ENCODE data around the gene GOLGA5.

The GOLGA5 gene

GRCh38 chr14:92865674-92866073, 71.6 kb downstream of the GOLGA5 start:
- H2AFZ ChIP-seq (ENCODE audit: low read length): no peak overlapping the region
- no peaks in the 10 kb centered on the region for H3K4me1 ChIP-seq (ENCODE audit: insufficient read depth, low read length, severe bottlenecking)
- no peak overlapping the region for H3K4me3 ChIP-seq (ENCODE audit: low read depth, low read length, poor library complexity, severe bottlenecking)
- H3K4me2 ChIP-seq (ENCODE audit: low read length): no peak overlapping the region
- H3K36me3 ChIP-seq (ENCODE audit: insufficient read depth, low read length): no peaks in the 10 kb centered on the region
- H3K27ac ChIP-seq (ENCODE audit: low read depth, low read length, poor library complexity, severe bottlenecking): no peak overlapping the region
- H3F3A ChIP-seq (ENCODE audit: insufficient read depth, low read length): no peaks in the 10 kb centered on the region
- no peaks in the 10 kb centered on the region for H3K27me3 ChIP-seq (ENCODE audit: insufficient read depth, low read length)
- H3K79me2 ChIP-seq (ENCODE audit: insufficient read depth, low read length): no peaks in the 10 kb centered on the region
- no peaks in the 10 kb centered on the region for H4K20me1 ChIP-seq (ENCODE audit: insufficient read depth, low read length)
- H3K9me3 ChIP-seq (ENCODE audit: low read length): peaks cover 3% of the 10 kb centered on the region; the same call in 1 of the 2 replicates
- TF ChIP-seq EZH2 (IDR thresholded peaks at IDR 0.05; ENCODE audit: borderline replicate concordance, low read length): no peak
- TF ChIP-seq CTCF (IDR thresholded peaks at IDR 0.05; ENCODE audit: low read length): no peak
- no peak overlapping the region for H3K9ac ChIP-seq (ENCODE audit: low read length)
- H3K9me2 ChIP-seq (ENCODE audit: low read depth, low read length): no peaks in the 10 kb centered on the region

GRCh38 chr14:92866181-92866752, 72.2 kb downstream of the GOLGA5 start:
- no peaks in the 10 kb centered on the region for H3K27me3 ChIP-seq (ENCODE audit: insufficient read depth, low read length)
- no peaks in the 10 kb centered on the region for H3F3A ChIP-seq (ENCODE audit: insufficient read depth, low read length)
- no peaks in the 10 kb centered on the region for H4K20me1 ChIP-seq (ENCODE audit: insufficient read depth, low read length)
- H3K9ac ChIP-seq (ENCODE audit: low read length): no peak overlapping the region
- no peaks in the 10 kb centered on the region for H3K9me2 ChIP-seq (ENCODE audit: low read depth, low read length)
- no peaks in the 10 kb centered on the region for H3K79me2 ChIP-seq (ENCODE audit: insufficient read depth, low read length)
- TF ChIP-seq EZH2 (IDR thresholded peaks at IDR 0.05; ENCODE audit: borderline replicate concordance, low read length): no peak
- no peak for TF ChIP-seq CTCF (IDR thresholded peaks at IDR 0.05; ENCODE audit: low read length)
- H3K4me2 ChIP-seq (ENCODE audit: low read length): no peak overlapping the region
- no peaks in the 10 kb centered on the region for H3K4me1 ChIP-seq (ENCODE audit: insufficient read depth, low read length, severe bottlenecking)
- H3K9me3 ChIP-seq (ENCODE audit: low read length): peaks cover 3% of the 10 kb centered on the region; the same call in 1 of the 2 replicates
- H3K27ac ChIP-seq (ENCODE audit: low read depth, low read length, poor library complexity, severe bottlenecking): no peak overlapping the region
- H3K36me3 ChIP-seq (ENCODE audit: insufficient read depth, low read length): no peaks in the 10 kb centered on the region
- no peak overlapping the region for H2AFZ ChIP-seq (ENCODE audit: low read length)
- H3K4me3 ChIP-seq (ENCODE audit: low read depth, low read length, poor library complexity, severe bottlenecking): no peak overlapping the region

GRCh38 chr14:92866901-92867865, 73.1 kb downstream of the GOLGA5 start:
- peaks cover 3% of the 10 kb centered on the region; the same call in 1 of the 2 replicates for H3K9me3 ChIP-seq (ENCODE audit: low read length)
- H3K9ac ChIP-seq (ENCODE audit: low read length): no peak overlapping the region
- H4K20me1 ChIP-seq (ENCODE audit: insufficient read depth, low read length): no peaks in the 10 kb centered on the region
- H3K79me2 ChIP-seq (ENCODE audit: insufficient read depth, low read length): no peaks in the 10 kb centered on the region
- H3K27me3 ChIP-seq (ENCODE audit: insufficient read depth, low read length): no peaks in the 10 kb centered on the region
- no peak overlapping the region for H3K4me2 ChIP-seq (ENCODE audit: low read length)
- TF ChIP-seq EZH2 (IDR thresholded peaks at IDR 0.05; ENCODE audit: borderline replicate concordance, low read length): no peak
- TF ChIP-seq CTCF (IDR thresholded peaks at IDR 0.05; ENCODE audit: low read length): no peak
- H3F3A ChIP-seq (ENCODE audit: insufficient read depth, low read length): no peaks in the 10 kb centered on the region
- no peaks in the 10 kb centered on the region for H3K36me3 ChIP-seq (ENCODE audit: insufficient read depth, low read length)
- no peak overlapping the region for H2AFZ ChIP-seq (ENCODE audit: low read length)
- no peaks in the 10 kb centered on the region for H3K4me1 ChIP-seq (ENCODE audit: insufficient read depth, low read length, severe bottlenecking)
- H3K27ac ChIP-seq (ENCODE audit: low read depth, low read length, poor library complexity, severe bottlenecking): no peak overlapping the region
- no peak overlapping the region for H3K4me3 ChIP-seq (ENCODE audit: low read depth, low read length, poor library complexity, severe bottlenecking)
- no peaks in the 10 kb centered on the region for H3K9me2 ChIP-seq (ENCODE audit: low read depth, low read length)
